Left cardiac atrium (tissue), 4 donors: ENCODE measurements around the gene SLBP. TPM values are rescaled to one million over a fixed set of nuclear protein-coding genes. Genes with fewer than 3 reads are reported as not detected.
"Not testable (repeated sequence)": the region's sequence is repeated elsewhere in the genome, so short reads cannot be mapped to it uniquely, and the experiment has no call there.

Source experiments
- ATAC-seq, 2 donors: fragments of 200-7000 bp; cut with Tn5 transposase; one replicate each; pipeline ENCODE4 v1.9.1; 2020; ENCODE audit warnings: mild to moderate bottlenecking in 2 of 2, moderate library complexity in 2 of 2
- DNase-seq: peaks from one replicate; pipeline ENCODE4 v3.0.0-alpha.2; 2020
- intact Hi-C, 2 donors: fragments of 100-400 bp; cut with DNase I; formaldehyde crosslinking; loops; one replicate each; pipeline versions ENCODE4 v1.14.1 to v1.15.1; 2022 to 2023
- total RNA-seq, 2 donors: library from RNA; stranded (reverse); fragmentation: NEBNext Ultra II Directional; extraction: Animal tissue kit (Norgen Biotek cat#: 25700); gene quantifications; one replicate each; pipeline ENCODE4 v1.2.1, GENCODE V29; 2021
- donor health status: DM: no; HTN: yes; CAD: no.
- donor health status: DM: no; HTN: yes; CAD: no; lungs with severe emphysema.
- donor health status: DM: yes; HTN: yes; CAD: no.
- donor health status: Dilated cardiomyopathy.

The SLBP gene
- total RNA-seq, 2 donors from 2014 or later, result 15.8 to 18.2 TPM

GRCh38 chr4:1717129-1718094, 5.3 kb upstream of the SLBP start:
- ATAC-seq (no peak), DNase-seq (no peak)

GRCh38 chr4:1716065-1716945, 4.2 kb upstream of the SLBP start:
- ATAC-seq, result no peak
- no peak for DNase-seq
- intact Hi-C loops, result no loop called here

More at GRCh38 chr4:1717129-1718094, 5.3 kb upstream of the SLBP start:
- intact Hi-C loops, result no loop called here

GRCh38 chr4:1715002-1715758, 3.1 kb upstream of the SLBP start:
- no peak for DNase-seq
- ATAC-seq, result no peak
- intact Hi-C loops, result no loop called here

- intact Hi-C loops, result no loop called here
- DNase-seq, result no peak
- ATAC-seq, result no peak
Observed at GRCh38 chr4:1714303-1715001, 2.3 kb upstream of the SLBP start.

GRCh38 chr4:1713003-1713851, 1.1 kb upstream of the SLBP start:
- DNase-seq, result no peak
- ATAC-seq, result peak in 1 of 2 donors; percentile 0
- intact Hi-C loops, result no loop called here

GRCh38 chr4:1711571-1712215, 426 bp downstream of the SLBP start:
- DNase-seq, result peak; percentile 63
- intact Hi-C loops, result no loop called here
- peak; percentile 34 to 49 for ATAC-seq

GRCh38 chr4:1711055-1711570, 1.0 kb downstream of the SLBP start:
- intact Hi-C loops, result no loop called here
- ATAC-seq, result no peak

GRCh38 chr4:1708581-1708980, 3.5 kb downstream of the SLBP start:
- ATAC-seq, result no peak
- DNase-seq, result no peak
- intact Hi-C loops, result no loop called here

More at GRCh38 chr4:1711055-1711570, 1.0 kb downstream of the SLBP start:
- no peak for DNase-seq

GRCh38 chr4:1706358-1706757, 5.8 kb downstream of the SLBP start:
- intact Hi-C loops, result no loop called here
- DNase-seq (no peak), ATAC-seq (no peak)

GRCh38 chr4:1705732-1706131, 6.4 kb downstream of the SLBP start:
- DNase-seq (no peak), ATAC-seq (no peak)
- intact Hi-C loops, result no loop called here

- DNase-seq (no peak), ATAC-seq (no peak)
- intact Hi-C loops, result no loop called here
Observed at GRCh38 chr4:1703867-1704266, 8.3 kb downstream of the SLBP start.

GRCh38 chr4:1701671-1702070, 10.4 kb downstream of the SLBP start:
- DNase-seq, ATAC-seq, intact Hi-C loops: not testable (repeated sequence)

GRCh38 chr4:1695913-1696312, 16.2 kb downstream of the SLBP start:
- no peak for ATAC-seq
- no peak for DNase-seq
- intact Hi-C loops, result no loop called here

- intact Hi-C loops, result loop anchor here (1.0 to 5.0 kb wide), 2 partner anchors 34 to 36 kb away; no protein-coding TSS in a partner anchor
- peak; percentile 86 to 88 for ATAC-seq
- DNase-seq, result peak; percentile 68
Observed at GRCh38 chr4:1693131-1693896, 18.8 kb downstream of the SLBP start.

- intact Hi-C loops, result loop anchor here in 1 of 2 donors (5.0 kb wide), 1 partner anchor 35 kb away; no protein-coding TSS in a partner anchor
- DNase-seq, result no peak
- no peak for ATAC-seq
Observed at GRCh38 chr4:1691737-1692373, 20.3 kb downstream of the SLBP start.
